GM18505 (cell line): ENCODE measurements around the gene CYSRT1.

Experiments
- ATAC-seq: cut with Tn5 transposase; IDR thresholded peaks from one replicate; pipeline ENCODE4 v1.9.1; 2021; ENCODE audit not compliant: unreplicated experiment
- POLR2A ChIP-seq: IDR thresholded peaks from 4 replicates; pipeline ENCODE4 v1.6.1; 2011; ENCODE audit warnings: borderline replicate concordance; ENCODE audit not compliant: insufficient read depth, insufficient read length; ENCODE audit errors: extremely low read depth

Gene CYSRT1

DNA sequence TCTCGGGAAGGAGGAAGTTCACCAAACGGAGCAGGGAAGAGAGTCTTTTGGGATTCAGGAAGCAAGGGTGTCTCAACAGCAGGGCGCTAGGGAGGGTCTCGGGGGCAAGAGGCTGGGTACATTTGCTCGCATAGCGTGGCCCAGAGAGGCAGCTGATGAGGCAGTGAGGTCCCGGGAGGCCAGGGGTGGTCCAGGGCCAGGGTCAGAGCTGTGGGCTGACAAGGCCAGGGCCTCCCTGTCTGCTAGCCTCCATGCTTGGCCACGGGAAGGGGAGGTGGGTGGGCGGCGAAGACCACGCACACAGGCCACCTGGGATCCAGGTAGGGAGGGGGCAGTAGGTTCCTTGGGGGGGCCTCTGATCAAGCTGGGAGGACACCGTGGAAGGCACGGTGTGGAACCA, 13.4 kb upstream of the CYSRT1 start:
- no peak for TF ChIP-seq POLR2A
- no peak for ATAC-seq

DNA sequence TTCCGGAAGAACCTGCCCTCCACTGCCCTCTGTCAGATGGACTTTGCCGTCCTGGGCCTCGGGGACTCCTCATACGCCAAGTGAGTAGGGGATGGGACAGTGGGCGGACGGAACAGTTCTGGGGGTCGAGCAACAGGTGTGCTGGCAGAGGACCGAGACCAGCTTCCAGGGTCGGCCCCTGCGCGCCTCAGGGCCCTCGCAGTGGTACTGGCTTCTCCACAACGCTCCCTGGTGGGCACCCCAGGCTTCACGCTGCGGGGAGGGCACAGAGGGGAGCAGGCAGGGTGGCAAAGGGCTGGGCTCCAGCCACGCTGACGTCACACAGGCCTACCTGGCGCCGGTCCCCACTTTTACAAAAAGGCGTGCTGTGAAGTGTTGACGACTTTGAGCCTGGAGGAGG, 12.5 kb upstream of the CYSRT1 start:
- no peak for ATAC-seq
- TF ChIP-seq POLR2A: no peak

GRCh38 chr9:137213160-137214060, 11.6 kb upstream of the CYSRT1 start:
- no peak for TF ChIP-seq POLR2A
- ATAC-seq: no peak

- ATAC-seq: no peak
- TF ChIP-seq POLR2A: no peak
Measured at GRCh38 chr9:137214620-137215019, 10.4 kb upstream of the CYSRT1 start.

DNA sequence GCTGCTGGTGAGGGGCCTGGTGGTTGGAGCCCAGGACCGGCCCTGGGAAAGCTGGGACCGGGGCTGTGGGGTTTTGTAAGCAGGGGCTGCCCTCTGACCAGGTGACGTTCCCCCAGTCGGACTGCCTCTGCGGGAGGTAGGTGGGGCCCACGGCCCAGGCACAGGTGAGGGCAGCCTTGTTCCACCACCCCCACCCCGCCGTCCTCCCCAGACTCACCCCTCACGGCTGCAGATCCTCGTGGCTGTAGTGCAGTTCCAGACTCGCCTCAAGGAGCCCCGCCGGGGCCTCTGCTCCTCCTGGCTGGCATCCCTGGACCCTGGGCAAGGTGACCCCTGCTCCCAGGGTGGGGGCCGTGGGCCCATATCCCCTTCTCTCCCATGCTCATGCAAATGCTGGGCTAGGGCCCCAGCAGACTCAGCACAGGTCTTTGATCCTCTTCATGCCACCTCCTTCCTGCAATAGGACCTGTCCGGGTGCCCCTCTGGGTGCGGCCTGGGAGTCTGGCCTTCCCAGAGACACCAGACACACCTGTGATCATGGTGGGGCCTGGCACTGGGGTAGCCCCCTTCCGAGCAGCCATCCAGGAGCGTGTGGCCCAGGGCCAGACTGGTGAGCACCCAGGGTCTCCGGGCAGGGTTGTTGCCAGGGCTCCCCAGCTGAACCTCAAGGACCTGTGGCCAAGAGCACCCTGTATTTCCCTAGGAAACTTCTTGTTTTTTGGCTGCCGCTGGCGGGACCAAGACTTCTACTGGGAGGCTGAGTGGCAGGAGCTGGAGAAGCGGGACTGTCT, 9.6 kb upstream of the CYSRT1 start:
- ATAC-seq: no peak
- no peak for TF ChIP-seq POLR2A

DNA sequence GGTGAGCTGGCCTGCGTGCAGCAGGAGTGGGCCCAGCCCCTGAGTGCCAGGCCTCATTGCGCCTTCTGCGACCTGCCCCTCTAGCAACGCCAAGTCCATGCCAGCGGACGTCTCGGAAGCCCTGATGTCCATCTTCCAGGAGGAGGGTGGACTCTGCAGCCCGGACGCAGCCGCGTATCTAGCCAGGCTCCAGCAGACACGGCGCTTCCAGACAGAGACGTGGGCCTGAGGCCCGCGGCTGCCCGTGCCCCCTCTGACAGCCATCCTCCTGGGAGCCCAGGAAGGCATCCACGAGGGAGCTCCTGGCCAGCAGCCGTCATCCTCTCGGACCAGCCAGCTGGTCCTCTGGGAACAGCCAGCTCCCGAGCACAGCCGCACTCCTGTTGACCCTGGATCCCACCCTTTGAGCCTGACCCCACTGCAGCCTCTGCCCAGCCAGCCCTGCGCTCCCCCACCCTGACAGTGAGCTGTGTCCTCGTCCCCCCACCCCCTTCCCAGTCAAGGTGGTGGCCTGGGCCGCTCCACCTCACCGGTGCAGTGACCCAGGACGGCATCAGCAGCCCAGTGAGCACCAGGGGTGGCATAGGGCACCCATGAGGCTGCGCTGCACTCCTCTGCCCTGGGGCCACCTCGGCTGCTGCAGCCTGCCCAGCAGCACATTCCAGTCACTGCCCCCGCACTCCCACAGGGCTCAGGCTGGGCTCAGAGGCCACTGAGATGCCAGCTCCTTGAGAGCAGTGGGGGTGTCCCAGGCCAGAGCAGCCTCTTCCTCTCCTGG, 8.6 kb upstream of the CYSRT1 start:
- no peak for TF ChIP-seq POLR2A
- ATAC-seq: no peak

DNA sequence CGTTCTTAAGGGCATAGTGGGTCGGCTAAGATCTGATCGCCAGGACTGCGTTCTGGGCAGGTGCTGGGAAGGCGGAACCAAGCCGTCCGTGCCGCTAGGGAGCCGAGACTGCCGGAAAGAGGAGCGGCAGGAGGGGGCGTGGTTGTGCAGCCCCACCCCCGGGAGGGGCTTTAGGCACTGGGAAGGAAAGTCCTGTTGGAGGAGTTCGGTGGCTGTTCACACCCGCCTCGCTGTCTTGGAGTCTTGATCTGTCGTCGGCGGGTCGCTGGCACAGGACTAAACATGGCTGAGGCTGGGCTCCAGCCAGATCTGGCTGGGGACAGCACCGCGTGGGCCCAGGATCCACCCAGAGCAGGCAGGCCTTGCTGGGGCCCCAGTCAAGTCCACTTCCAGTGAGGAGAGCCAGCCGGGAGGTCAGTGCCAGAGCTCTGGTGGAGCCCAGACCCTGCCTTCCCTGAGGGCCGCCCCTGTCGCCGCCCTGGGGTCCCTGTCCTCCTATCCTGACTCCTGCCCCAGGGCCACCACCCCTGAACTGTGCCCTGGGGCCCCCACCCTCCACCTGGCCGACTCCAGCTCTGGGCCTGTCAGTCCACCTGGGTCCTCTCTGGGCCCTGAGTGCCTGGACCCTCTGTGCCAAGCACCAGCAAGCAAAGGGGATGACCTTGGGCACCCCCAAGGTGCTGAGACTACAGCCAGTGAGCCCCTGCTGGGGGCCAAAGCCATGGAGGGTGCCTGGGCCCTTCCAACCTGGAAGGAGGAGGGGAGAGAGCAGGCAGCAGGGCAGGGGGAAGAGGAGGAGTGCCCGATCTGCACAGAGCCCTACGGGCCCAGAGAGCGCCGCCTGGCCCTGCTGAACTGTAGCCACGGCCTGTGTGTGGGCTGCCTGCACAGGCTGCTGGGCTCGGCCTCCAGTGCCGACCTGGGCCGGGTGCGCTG, 7.4 kb upstream of the CYSRT1 start:
- ATAC-seq: no peak
- no peak for TF ChIP-seq POLR2A

DNA sequence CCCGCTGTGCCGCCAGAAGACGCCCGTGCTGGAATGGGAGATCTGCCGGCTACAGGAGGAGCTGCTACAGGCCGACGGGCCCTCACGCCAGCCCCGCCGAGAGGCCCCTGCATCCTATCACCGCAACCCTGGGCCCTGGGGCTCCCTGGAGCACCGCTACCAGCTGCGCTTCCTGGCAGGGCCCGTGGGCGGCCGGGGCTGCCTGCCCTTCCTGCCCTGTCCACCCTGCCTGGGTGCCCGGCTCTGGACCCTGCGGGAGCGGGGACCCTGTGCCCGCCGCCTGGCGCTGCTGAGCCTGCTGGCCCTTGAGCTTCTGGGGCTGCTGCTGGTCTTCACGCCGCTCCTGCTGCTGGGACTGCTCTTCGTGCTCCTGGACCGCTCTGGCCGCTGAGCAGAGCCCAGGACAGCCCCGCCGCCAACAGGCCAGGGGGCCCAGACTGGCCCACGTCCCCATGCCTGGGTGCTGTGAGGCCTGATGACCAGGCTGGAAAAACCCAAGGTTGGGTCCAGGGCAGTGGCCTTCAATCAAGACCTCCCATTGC, 6.7 kb upstream of the CYSRT1 start:
- no peak for TF ChIP-seq POLR2A
- ATAC-seq: no peak

DNA sequence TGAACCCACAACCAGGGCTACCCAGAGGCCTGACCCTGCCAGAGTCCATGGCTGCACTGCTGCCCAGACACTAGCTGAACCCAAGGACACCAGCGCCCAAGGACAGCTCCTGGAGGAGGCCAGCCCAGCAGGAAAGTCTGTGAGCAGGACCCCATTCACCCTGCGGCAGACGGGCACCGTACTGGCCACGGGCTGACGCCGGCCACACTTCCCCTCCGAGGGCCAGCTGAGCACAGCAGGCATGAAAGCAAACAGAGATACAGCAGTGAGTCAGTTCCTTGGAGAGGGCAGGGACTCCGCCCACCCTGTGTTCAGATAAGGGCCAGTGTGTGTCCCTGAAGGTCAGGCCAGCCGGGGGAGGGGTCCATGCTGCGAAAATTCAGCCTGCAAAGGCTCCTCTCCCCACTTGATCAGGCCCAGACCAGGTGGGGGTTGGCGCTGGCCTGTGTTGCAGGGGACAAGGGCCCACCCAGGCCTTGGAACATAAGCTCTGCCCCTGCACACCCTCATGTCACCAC, 6.2 kb upstream of the CYSRT1 start:
- no peak for ATAC-seq
- no peak for TF ChIP-seq POLR2A

GRCh38 chr9:137219757-137220316, 5.1 kb upstream of the CYSRT1 start:
- ATAC-seq: no peak
- no peak for TF ChIP-seq POLR2A

- ATAC-seq: no peak
- TF ChIP-seq POLR2A: no peak
Measured at GRCh38 chr9:137220317-137221094, 4.5 kb upstream of the CYSRT1 start.
